NCI-H2171 treated with DMSO at 0.1 percent for 48 hours (cell line): ENCODE results near the gene KRT20.
"Not testable (repeated sequence)": the region's sequence is repeated elsewhere in the genome, so short reads cannot be mapped to it uniquely, and the experiment has no call there.

ENCODE experiments used
- DNase-seq: peaks from one replicate; lab custom pipeline; 2025; lab: John Stamatoyannopoulos, UW

The KRT20 gene

GRCh38 chr17:40900809-40901356 is 15.8 kb upstream of the KRT20 start:
- DNase-seq: no peak

GRCh38 chr17:40896916-40897455 is 11.9 kb upstream of the KRT20 start:
- no peak for DNase-seq

GRCh38 chr17:40895106-40895730 is 10.2 kb upstream of the KRT20 start:
- DNase-seq: no peak

GRCh38 chr17:40888196-40888720 is 3.2 kb upstream of the KRT20 start:
- DNase-seq: no peak

GRCh38 chr17:40886090-40886489 is 1.0 kb upstream of the KRT20 start:
- DNase-seq: no peak

- no peak for DNase-seq
Observed at GRCh38 chr17:40883626-40884334, 1.3 kb downstream of the KRT20 start.

- DNase-seq: no peak
Observed at GRCh38 chr17:40883031-40883430, 2.0 kb downstream of the KRT20 start.

- DNase-seq: no peak
Observed at GRCh38 chr17:40879026-40879425, 6.0 kb downstream of the KRT20 start.

GRCh38 chr17:40878044-40878443 is 7.0 kb downstream of the KRT20 start:
- DNase-seq: no peak

- no peak for DNase-seq
Observed at GRCh38 chr17:40873801-40874200, 11.2 kb downstream of the KRT20 start.

- DNase-seq: no peak
Observed at GRCh38 chr17:40873255-40873654, 11.8 kb downstream of the KRT20 start.

- DNase-seq: no peak
Observed at GRCh38 chr17:40872416-40872815, 12.6 kb downstream of the KRT20 start.

GRCh38 chr17:40871316-40871715 is 13.7 kb downstream of the KRT20 start:
- no peak for DNase-seq

- DNase-seq: no peak
Observed at GRCh38 chr17:40870136-40870535, 14.9 kb downstream of the KRT20 start.

GRCh38 chr17:40866838-40867237 is 18.2 kb downstream of the KRT20 start, which contains the start of gene KRT12:
TSS of gene KRT12 (minus strand) at chr17:40867223. CDS start at chr17:40867186, 37 bp downstream.
- DNase-seq: no peak

- no peak for DNase-seq
Observed at GRCh38 chr17:40864661-40865390, 20.2 kb downstream of the KRT20 start.

- no peak for DNase-seq
Observed at GRCh38 chr17:40862985-40863733, 21.9 kb downstream of the KRT20 start.

- no peak for DNase-seq
Observed at GRCh38 chr17:40859536-40859935, 25.5 kb downstream of the KRT20 start.

GRCh38 chr17:40858667-40859066 is 26.4 kb downstream of the KRT20 start:
- not testable (repeated sequence) for DNase-seq

- DNase-seq: no peak
Observed at GRCh38 chr17:40857535-40857934, 27.5 kb downstream of the KRT20 start.

- DNase-seq: no peak
Observed at GRCh38 chr17:40854175-40854814, 30.7 kb downstream of the KRT20 start.
